BE2C (cell line): ENCODE data around the gene NEK4.

Experiments
- DNase-seq: peaks from one replicate; pipeline ENCODE4 v3.0.0-alpha.2; 2020
- H3K27me3 ChIP-seq: fragments of 250-450 bp; sonication (Bioruptor Pico); 2 replicates; pipeline ENCODE4 v1.5.1; 2020; ENCODE audit warnings: mild to moderate bottlenecking
- H3K36me3 ChIP-seq: fragments of 250-450 bp; sonication (Bioruptor Pico); 2 replicates; pipeline ENCODE4 v1.5.1; 2020; ENCODE audit warnings: mild to moderate bottlenecking
- H3K4me1 ChIP-seq: fragments of 250-450 bp; sonication (Bioruptor Pico); 2 replicates; pipeline ENCODE4 v1.5.1; 2020
- H3K4me3 ChIP-seq: 2 replicates; pipeline ENCODE4 v1.5.1; 2011; ENCODE audit warnings: low read depth, low read length
- H3K9me3 ChIP-seq: fragments of 250-450 bp; sonication (Bioruptor Pico); 2 replicates; pipeline ENCODE4 v1.5.1; 2020
- CTCF ChIP-seq: IDR thresholded peaks from 2 replicates; pipeline ENCODE4 v1.5.1; 2012; ENCODE audit warnings: mild to moderate bottlenecking, low read depth, low read length

The NEK4 gene

GRCh38 chr3:52663098-52663497 lies 107.6 kb downstream of the NEK4 start:
- no peak for TF ChIP-seq CTCF
- no peaks in the 10 kb centered on the region for H3K27me3 ChIP-seq
- H3K4me1 ChIP-seq, result no peaks in the 10 kb centered on the region
- H3K36me3 ChIP-seq, result peaks cover 6% of the 10 kb centered on the region; the same call in 1 of the 2 replicates
- H3K4me3 ChIP-seq, result no peak overlapping the region
- no peak for DNase-seq
- no peaks in the 10 kb centered on the region for H3K9me3 ChIP-seq

- no peak overlapping the region for H3K4me3 ChIP-seq
- no peak for TF ChIP-seq CTCF
- no peaks in the 10 kb centered on the region for H3K27me3 ChIP-seq
- DNase-seq, result no peak
- H3K4me1 ChIP-seq, result no peaks in the 10 kb centered on the region
- no peaks in the 10 kb centered on the region for H3K9me3 ChIP-seq
- H3K36me3 ChIP-seq, result peaks cover 3% of the 10 kb centered on the region; the same call in 1 of the 2 replicates
These were observed 110.7 kb downstream of the NEK4 start for GRCh38 chr3:52660046-52660445.
